Endothelial cell of umbilical vein (primary cell): Measurements from ENCODE around the gene CNGB1. TPM values are rescaled to one million over a fixed set of nuclear protein-coding genes. Genes with fewer than 3 reads are reported as not detected.

Source experiments
- BruUV-seq: library from RNA; stranded (reverse); fragments of 400-500 nt; replicated peaks from 2 replicates; lab custom pipeline; 2021; lab: Mats Ljungman, UMichigan
- CTCF ChIA-PET: fragments of 300-600, 350-600 bp; sonication (Branson Sonifier 250); formaldehyde crosslinking; loops from one replicate; lab custom pipeline; 2021; ENCODE audit warnings: antibody characterized with exemption, inconsistent platforms; lab: Charles Lee
- POLR2A ChIA-PET: fragments of 300-600, 350-600 bp; sonication (Branson Sonifier 250); formaldehyde crosslinking; loops from one replicate; lab custom pipeline; 2021; ENCODE audit warnings: antibody characterized with exemption, inconsistent platforms; lab: Charles Lee
- DNase-seq: peaks from one replicate; pipeline ENCODE4 v3.0.0-alpha.2; 2011; ENCODE audit warnings: low read depth, low spot score
- FAIRE-seq: peaks from 2 replicates; lab custom pipeline; 2011; peaks lifted over from hg19 to GRCh38; lab: Jason Lieb, UNC
- H2AFZ ChIP-seq: 2 replicates; pipeline ENCODE4 v1.6.0; 2012; ENCODE audit warnings: low read depth, low read length, control low read depth, inconsistent platforms
- H3K27ac ChIP-seq: 2 replicates; pipeline ENCODE4 v1.5.1; 2011; ENCODE audit warnings: low read depth, mild to moderate bottlenecking, control low read depth, low read length, moderate library complexity; ENCODE audit not compliant: insufficient read depth
- H3K27me3 ChIP-seq, 2 experiments: 2 replicates each; pipeline versions ENCODE4 v1.6.0 to v1.6.1; 2011; ENCODE audit warnings: low read length in 2 of 2, mixed read lengths in 1 of 2; ENCODE audit not compliant: control insufficient read depth in 2 of 2, insufficient read depth in 2 of 2
- H3K36me3 ChIP-seq, 2 experiments: 2 replicates in 1 of 2; 3 replicates in 1 of 2; pipeline ENCODE4 v1.5.1; 2011; ENCODE audit warnings: low read length in 2 of 2, mild to moderate bottlenecking in 1 of 2, moderate library complexity in 1 of 2; ENCODE audit not compliant: control insufficient read depth in 2 of 2, insufficient read depth in 2 of 2; ENCODE audit errors: extremely low read depth in 1 of 2
- H3K4me1 ChIP-seq: 3 replicates; pipeline ENCODE4 v1.5.1; 2011; ENCODE audit warnings: mild to moderate bottlenecking, low read length; ENCODE audit not compliant: control insufficient read depth, insufficient read depth; ENCODE audit errors: extremely low read depth
- H3K4me2 ChIP-seq: 2 replicates; pipeline ENCODE4 v1.6.1; 2011; ENCODE audit warnings: low read length, control low read depth, mixed read lengths; ENCODE audit not compliant: insufficient read depth
- H3K4me3 ChIP-seq, 3 experiments: fragments of 200-600 bp in 1 of 3; sonication (generic), shearing (Covaris generic) in 1 of 3; replicated peaks in 1 of 3; 2 replicates each; pipeline ENCODE4 v1.5.1; 2011 to 2016; ENCODE audit warnings: control low read depth in 3 of 3, low read length in 3 of 3, mild to moderate bottlenecking in 2 of 3, inconsistent platforms in 1 of 3, low read depth in 1 of 3, moderate library complexity in 1 of 3; ENCODE audit not compliant: insufficient read depth in 1 of 3
- H3K79me2 ChIP-seq: 2 replicates; pipeline ENCODE4 v1.6.0; 2012; ENCODE audit warnings: low read length, inconsistent platforms; ENCODE audit not compliant: control insufficient read depth, insufficient read depth
- H3K9ac ChIP-seq: replicated peaks from 2 replicates; pipeline ENCODE3; 2011; ENCODE audit warnings: low read length, control low read depth; ENCODE audit not compliant: insufficient read depth; ENCODE audit errors: extremely low read depth
- H3K9me1 ChIP-seq: replicated peaks from 3 replicates; pipeline ENCODE4 v1.6.0; 2011; ENCODE audit warnings: mild to moderate bottlenecking, low read length; ENCODE audit not compliant: control insufficient read depth, insufficient read depth; ENCODE audit errors: extremely low read depth
- H3K9me3 ChIP-seq: replicated peaks from 2 replicates; pipeline ENCODE4 v1.5.1; 2012; ENCODE audit warnings: low read length, inconsistent platforms; ENCODE audit not compliant: control insufficient read depth, insufficient read depth
- H4K20me1 ChIP-seq: replicated peaks from 2 replicates; pipeline ENCODE3; 2011; ENCODE audit warnings: mild to moderate bottlenecking, low read length; ENCODE audit not compliant: control insufficient read depth, insufficient read depth; ENCODE audit errors: extremely low read depth
- EZH2 ChIP-seq: IDR thresholded peaks from 2 replicates; pipeline ENCODE4 v1.6.1; 2012; ENCODE audit warnings: borderline replicate concordance, low read depth, mild to moderate bottlenecking, moderate library complexity, low read length, inconsistent platforms; ENCODE audit not compliant: severe bottlenecking
- FOS ChIP-seq: IDR thresholded peaks from 2 replicates; pipeline ENCODE4 v1.6.1; 2011; ENCODE audit warnings: mild to moderate bottlenecking, low read length, moderate library complexity, borderline replicate concordance; ENCODE audit not compliant: insufficient read depth
- GATA2 ChIP-seq: IDR thresholded peaks from 2 replicates; pipeline ENCODE4 v1.7.0; 2011; ENCODE audit warnings: low read depth, mild to moderate bottlenecking, moderate library complexity, mixed read lengths, low read length; ENCODE audit not compliant: insufficient read length, insufficient read depth
- JUN ChIP-seq: IDR thresholded peaks from 2 replicates; pipeline ENCODE4 v1.6.1; 2011; ENCODE audit warnings: borderline replicate concordance, low read depth; ENCODE audit not compliant: insufficient read length, insufficient read depth
- MYC ChIP-seq: IDR thresholded peaks from one replicate; pipeline ENCODE4 v1.6.1; 2011; ENCODE audit warnings: mild to moderate bottlenecking, low read depth, low read length
- POLR2A ChIP-seq: IDR thresholded peaks from 2 replicates; pipeline ENCODE4 v1.6.1; 2012; ENCODE audit warnings: low read depth, mild to moderate bottlenecking, control low read depth, low read length
- POLR2AphosphoS5 ChIP-seq: IDR thresholded peaks from 2 replicates; pipeline ENCODE4 v1.6.1; 2012; ENCODE audit warnings: low read depth, mild to moderate bottlenecking, control low read depth, low read length, moderate library complexity; ENCODE audit not compliant: insufficient read depth
- dilution Hi-C: fragments of 300-500 bp; cut with MboI; formaldehyde crosslinking; loops from one replicate; pipeline ENCODE4 v1.15.0; 2019; ENCODE audit warnings: low sequenced_read_pairs; ENCODE audit not compliant: extremely low pct_ligation_motif_present
- intact Hi-C: fragments of 100-400 bp; cut with micrococcal nuclease; formaldehyde crosslinking; loops from one replicate; pipeline ENCODE4 v1.10.0; 2022
- polyA plus RNA-seq, 4 experiments: library from polyadenylated mRNA; depleted of rRNA in 3 of 4; stranded (reverse) in 3 of 4; unstranded in 1 of 4; fragments of >200 nt; gene quantifications; 2 replicates each; pipeline versions ENCODE4 v1.2.1 to v1.2.3, GENCODE V29; 2011 to 2012; ENCODE audit warnings: missing spikeins in 1 of 4
- total RNA-seq: library from RNA; stranded (reverse); gene quantifications from 2 replicates; pipeline ENCODE4 v1.2.3, GENCODE V29; 2021
- TF ChIP-seq, protein P1 (sequence below), 2 donors: IDR thresholded peaks; 1 replicate in 1 of 2; 2 replicates in 1 of 2; pipeline ENCODE4 v1.5.1; 2011; ENCODE audit warnings: low read length in 2 of 2, mild to moderate bottlenecking in 2 of 2, moderate library complexity in 2 of 2, control low read depth in 1 of 2, inconsistent platforms in 1 of 2, low read depth in 1 of 2; ENCODE audit not compliant: insufficient read depth in 1 of 2; ENCODE audit errors: extremely low read depth in 1 of 2
- TF ChIP-seq, protein P2 (sequence below): IDR thresholded peaks from 2 replicates; pipeline ENCODE4 v1.6.1; 2011; ENCODE audit not compliant: insufficient read depth, insufficient read length

The CNGB1 gene
- total and polyA plus RNA-seq, 2 donors (not counting 3 experiments of a cell fraction or from before 2014, with no cell fraction given) = not detected

DNA sequence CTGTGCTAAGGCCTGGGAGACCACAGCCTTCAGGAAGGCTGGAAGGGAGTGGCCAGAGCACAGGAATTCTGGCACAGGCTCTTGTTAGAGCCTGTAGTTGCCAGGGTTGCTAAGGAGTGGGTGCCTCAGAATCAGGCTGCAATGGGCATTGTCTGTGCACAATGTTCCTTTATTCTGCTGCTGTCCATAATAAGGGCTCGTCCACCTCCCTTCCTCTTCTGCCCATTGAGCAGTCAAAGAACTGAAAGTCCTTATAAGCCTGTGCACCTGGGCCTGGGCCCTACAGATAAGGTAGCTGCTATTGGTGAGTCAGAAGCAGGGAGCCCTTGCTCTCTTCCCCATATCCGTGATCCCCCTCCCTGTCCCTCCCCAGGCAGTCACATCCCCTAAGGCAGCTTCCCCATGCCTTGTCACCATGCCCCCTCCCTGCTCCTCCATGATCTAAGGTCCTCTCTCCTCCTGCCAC is 5.4 kb upstream of the CNGB1 start:
- H3K27ac ChIP-seq = no peak overlapping the region
- no peak overlapping the region for H3K4me3 ChIP-seq
- H3K36me3 ChIP-seq = no peaks in the 10 kb centered on the region
- dilution Hi-C loops = no loop called here
- H3K9me1 ChIP-seq = no peaks in the 10 kb centered on the region
- TF ChIP-seq GATA2 (no peak), JUN (no peak), POLR2AphosphoS5 (no peak), MYC (no peak), EZH2 (no peak), POLR2A (no peak), FOS (no peak)
- TF ChIP-seq, protein P1, sequence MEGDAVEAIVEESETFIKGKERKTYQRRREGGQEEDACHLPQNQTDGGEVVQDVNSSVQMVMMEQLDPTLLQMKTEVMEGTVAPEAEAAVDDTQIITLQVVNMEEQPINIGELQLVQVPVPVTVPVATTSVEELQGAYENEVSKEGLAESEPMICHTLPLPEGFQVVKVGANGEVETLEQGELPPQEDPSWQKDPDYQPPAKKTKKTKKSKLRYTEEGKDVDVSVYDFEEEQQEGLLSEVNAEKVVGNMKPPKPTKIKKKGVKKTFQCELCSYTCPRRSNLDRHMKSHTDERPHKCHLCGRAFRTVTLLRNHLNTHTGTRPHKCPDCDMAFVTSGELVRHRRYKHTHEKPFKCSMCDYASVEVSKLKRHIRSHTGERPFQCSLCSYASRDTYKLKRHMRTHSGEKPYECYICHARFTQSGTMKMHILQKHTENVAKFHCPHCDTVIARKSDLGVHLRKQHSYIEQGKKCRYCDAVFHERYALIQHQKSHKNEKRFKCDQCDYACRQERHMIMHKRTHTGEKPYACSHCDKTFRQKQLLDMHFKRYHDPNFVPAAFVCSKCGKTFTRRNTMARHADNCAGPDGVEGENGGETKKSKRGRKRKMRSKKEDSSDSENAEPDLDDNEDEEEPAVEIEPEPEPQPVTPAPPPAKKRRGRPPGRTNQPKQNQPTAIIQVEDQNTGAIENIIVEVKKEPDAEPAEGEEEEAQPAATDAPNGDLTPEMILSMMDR (IDR thresholded peaks at IDR 0.05; ENCODE audit: extremely low read depth in 1 of 2, insufficient read depth in 1 of 2, low read depth in 1 of 2, low read length in 2 of 2) = no peak
- TF ChIP-seq, protein P2, sequence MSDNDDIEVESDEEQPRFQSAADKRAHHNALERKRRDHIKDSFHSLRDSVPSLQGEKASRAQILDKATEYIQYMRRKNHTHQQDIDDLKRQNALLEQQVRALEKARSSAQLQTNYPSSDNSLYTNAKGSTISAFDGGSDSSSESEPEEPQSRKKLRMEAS = no peak
- no peak overlapping the region for H3K4me2 ChIP-seq
- DNase-seq = no peak
- ChIA-PET POLR2A (no interaction called here), CTCF (interaction anchor here (1.0 to 1.4 kb wide), 2 partner anchors 11 to 220 kb away, joined by 3 to 5 read pairs; no protein-coding TSS in a partner anchor)
- no peak overlapping the region for H2AFZ ChIP-seq
- peaks cover 0 to 3% of the 10 kb centered on the region in 2 experiments for H3K27me3 ChIP-seq
- H3K9ac ChIP-seq = no peak overlapping the region
- intact Hi-C loops = no loop called here
- no TSS peak for BruUV-seq
- H4K20me1 ChIP-seq = no peaks in the 10 kb centered on the region
- H3K79me2 ChIP-seq = no peaks in the 10 kb centered on the region
- H3K4me1 ChIP-seq = no peaks in the 10 kb centered on the region
- H3K9me3 ChIP-seq = no peaks in the 10 kb centered on the region
- no peak for FAIRE-seq
